GM18867 (cell line): Measurements from ENCODE around the gene GCG.

Source experiments
- ATAC-seq: cut with Tn5 transposase; IDR thresholded peaks from one replicate; pipeline ENCODE4 v1.9.1; 2021; ENCODE audit warnings: mild to moderate bottlenecking, moderate library complexity; ENCODE audit not compliant: unreplicated experiment

GCG gene

DNA sequence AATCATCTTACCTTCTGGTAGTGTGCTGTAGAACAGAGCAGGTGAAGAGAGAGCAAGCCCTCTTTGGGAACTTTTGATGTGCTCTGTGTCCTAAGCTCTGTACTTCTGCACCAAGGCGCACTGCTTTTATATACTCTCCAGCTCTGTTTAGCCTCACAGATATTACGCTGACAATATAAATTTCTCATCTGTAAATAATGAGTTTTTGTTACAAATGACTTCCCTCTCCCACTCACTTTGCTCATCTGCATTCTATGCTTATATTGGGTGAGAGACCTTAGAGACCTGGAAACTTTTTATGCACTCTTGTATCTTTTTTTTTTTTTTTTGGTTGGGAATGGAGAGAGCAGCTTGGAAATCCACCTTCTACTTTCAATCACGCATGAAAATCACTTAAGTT is at the start of gene GCG:
Gene GCG, minus strand, starts transcription at position 101 of the 400 bp plus-strand sequence. CDS start 3,069 bp downstream, outside the sequence.
- no peak for ATAC-seq

DNA sequence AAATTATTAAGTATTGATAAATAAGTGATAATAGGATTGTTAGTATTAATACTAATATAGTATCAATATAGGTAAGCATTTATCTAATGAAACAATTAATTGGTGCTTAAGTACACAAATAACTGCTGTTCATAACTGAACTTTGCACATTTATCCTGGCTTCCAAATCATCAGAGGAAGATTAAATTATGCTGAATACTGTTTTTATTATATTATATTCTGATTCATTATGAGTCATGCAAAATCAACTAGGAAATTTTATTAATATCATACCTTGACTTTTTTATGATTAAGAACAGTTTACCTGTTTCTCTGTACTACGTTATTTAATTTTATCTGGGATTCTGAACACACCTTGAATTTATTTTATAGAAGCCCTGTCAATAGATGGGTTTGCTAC is 48.6 kb upstream of the GCG start:
- ATAC-seq: no peak

DNA sequence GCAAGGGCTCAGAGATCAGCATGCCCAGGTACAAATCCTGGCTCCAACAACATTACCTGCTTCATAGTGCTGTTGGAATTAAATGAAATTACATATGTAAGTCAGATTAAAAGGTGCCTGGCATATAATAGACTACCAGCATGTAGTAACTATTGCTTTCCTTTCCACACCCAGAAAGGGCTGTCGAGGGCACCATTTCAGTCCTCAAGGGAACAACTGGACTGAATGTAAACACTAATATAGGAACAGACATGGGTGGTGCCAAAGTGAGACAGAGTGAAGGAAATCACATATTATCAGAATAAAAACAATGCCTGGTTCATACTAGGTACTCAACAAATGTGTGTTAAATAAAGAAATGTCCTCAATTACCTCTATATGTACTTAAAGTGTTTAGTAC is 47.9 kb upstream of the GCG start:
- no peak for ATAC-seq

DNA sequence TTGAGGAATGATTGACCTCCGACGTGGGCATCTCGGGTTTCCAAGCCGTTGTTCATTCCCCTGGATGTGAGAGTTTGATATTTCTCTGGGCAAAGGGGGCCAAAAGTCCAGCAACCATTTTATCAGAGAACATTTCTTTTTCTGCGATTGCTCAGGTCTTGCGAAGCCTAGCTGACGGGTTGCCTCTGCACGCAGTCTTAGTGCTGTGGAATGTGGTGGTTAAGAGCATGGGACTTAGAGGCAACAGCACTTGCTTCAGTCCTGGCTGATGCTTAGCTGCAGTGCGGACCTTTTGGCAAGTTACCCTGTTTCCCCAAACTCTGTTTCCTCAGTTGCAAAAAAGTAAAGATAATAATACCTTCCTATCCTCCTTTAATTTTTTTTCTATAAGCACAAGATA is 46.2 kb upstream of the GCG start:
- no peak for ATAC-seq

DNA sequence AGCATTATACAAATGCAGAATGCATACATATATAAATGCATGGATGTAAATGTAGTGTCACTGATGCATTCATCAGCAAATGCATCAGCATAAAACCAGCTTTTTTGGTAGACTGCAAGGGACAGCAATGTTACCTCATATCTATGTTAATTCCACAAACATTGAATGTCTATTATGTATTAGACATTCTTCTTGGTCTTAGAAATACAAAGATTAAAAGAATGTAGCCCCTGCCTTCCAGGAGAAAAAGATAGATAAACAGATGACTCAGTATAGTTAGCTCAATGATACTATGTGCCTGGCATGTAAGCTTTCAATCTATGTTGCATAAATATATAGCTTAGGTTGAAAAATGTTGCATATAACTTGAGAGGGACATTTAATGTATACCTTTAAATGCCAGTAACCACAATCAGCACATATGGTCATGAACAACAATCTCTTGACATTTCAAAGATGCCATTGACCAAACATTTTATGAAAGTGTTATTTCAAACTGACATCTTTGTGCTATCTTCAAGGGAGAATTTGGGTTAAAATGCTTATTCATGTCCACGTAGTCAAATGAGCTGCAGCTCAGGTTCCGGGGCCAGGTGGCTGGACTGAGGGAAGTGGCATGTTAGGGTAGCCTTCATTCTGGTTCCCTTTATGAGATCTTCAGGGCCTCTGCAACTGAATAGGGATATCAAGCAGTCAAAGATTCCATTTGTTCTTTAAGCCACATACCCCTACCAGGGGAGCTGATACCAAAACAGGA is 45.2 kb upstream of the GCG start:
- ATAC-seq: no peak

DNA sequence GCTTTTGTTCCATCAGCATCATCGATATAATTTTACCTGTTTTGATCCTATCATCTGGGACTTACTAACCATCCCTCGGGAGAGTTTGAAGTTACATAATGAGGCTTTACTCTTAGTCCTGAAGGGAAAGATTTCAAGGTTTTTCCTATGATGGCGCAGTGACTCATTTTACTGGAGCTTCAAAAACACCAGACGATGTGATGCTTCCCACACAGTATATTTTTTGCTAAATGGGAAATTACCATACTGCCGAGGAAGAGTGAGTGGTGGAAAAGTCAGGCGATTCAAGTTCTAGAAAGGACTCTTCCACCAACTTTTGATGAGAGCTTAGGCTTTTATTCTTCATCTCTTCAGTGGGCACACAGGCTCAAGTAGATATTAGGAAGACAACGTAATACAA is 44.6 kb upstream of the GCG start:
- ATAC-seq: no peak

DNA sequence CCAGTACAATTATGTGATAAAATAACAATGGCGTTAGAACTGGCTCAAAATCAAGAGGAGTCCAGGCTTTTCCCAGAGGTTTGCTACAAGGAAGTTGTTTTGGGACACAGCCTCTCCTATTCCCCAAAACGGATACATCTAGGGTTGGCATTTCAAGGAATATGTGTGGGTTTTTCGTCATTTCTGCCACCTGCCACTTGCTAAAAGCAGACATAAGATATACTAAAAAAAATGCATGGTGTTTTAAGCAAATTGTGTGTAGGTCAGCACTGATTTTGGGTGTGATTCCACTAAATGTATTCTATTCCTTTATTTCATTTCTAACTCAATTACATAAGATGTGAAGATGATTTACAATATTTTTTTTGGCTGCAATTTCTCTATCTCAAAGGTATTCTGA is 36.4 kb upstream of the GCG start:
- ATAC-seq: no peak

DNA sequence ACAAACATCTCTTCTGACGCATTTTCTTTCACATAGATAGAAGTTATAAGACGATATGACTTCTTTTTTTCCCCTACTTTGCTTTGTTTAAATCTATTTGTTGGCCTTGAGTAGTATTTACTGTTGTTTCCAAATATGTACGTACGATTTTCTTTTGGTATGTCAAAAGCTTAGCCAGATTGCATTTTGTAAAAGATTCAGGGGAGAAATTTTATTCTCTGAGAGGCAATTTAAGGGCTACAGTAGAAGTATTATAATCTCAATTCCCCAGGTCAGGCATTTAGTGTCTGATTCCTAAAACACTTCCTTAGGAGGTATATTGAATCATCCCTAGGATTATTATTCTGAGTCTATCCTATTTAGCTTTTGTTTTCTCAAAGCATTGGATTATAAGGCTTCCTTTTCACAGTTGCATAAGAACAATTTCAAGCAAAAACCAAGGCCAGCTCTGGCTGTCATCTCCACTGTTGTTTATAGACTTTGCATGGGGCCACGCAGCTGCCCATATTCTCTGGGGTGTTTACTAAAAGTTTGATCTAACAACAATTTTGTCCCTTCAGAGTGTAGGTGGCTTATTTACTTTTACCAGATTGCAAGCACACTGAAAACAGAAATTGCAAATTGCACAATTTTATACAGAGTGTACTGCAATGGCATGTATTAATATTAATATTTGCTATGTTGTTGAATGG is 33.6 kb upstream of the GCG start:
- no peak for ATAC-seq

DNA sequence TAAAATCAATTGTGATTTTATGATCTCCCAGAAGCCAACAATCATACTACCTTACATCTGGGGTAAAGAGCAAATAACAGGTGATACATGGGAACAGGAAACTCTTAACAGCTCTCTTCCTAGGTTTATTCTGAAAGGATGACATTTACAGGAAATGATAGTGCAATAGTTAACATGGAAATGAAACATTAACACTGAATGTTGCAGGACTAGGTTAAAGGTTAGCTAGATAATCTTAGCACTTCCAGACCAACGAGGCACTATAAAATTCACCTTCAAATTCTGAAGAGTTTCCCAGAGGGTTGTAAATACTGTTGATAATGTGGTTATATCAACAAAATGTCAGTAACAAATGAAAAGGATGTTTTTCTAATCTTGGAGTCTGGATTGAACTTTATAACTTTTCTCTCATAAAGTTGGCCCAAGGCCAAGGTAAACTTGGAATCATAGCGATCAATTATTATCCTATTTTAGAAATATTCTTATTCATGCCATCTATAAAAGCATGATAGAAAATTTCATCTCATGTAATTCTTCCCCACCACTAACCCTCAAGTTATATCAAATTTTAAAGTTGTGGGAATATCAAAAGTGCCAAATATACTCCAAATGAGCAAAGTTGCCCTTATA is 32.9 kb upstream of the GCG start:
- no peak for ATAC-seq

DNA sequence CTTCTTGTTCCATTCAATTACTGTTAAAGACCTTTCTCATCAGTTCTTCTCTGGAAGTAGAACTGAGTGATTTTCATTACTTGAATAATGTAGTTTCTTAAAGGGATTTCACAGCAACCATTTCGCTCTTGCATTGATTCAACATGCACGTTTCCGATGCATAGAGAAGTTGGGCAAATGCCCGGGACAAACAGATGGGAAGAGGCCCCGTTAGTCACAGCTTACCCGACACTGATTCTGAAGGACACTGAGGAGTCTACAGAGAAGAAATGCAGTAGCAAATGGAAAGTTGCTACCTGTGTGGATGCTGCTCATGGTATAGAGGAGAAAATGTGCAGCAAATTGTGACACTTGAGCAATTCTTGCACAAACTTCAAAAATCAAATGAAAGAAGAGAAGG is 32.3 kb upstream of the GCG start:
- no peak for ATAC-seq

DNA sequence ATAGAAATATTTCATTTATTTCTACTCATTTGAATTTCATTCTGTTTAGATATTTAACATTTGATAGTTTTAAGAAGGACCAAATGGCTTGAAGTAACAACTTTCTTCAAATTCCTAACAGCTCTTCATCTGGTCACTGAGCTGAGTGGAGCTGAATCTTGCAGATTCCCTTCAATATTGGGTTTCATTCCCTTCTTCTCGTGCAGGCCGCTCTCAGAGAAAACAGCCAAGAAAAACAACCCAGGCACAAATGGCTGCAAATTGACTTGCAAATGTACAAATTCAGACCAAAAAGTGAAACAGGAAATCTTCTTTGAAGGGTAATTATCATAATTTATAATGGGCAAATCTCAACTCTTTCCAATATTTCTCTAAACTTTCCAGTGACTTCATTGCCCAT is 30.3 kb upstream of the GCG start:
- no peak for ATAC-seq

DNA sequence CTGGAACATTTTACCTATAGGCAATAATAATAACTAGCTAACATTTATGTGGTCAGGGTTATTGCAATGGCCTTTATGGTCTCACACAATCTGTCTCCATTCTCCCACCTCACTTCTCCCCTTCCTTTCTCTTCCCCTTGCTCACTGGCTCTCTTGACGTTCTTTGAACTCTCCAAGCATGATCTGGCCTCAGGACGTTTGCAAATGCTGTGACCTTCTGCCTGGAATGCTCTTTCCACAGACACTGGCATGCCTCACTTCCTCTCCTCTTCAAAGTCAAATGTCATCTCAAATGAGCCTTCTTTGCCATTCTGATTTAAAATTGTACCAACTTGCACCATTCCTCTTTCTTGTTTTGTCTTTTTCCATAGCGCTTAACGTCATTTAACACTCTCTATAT is 25.3 kb upstream of the GCG start:
- ATAC-seq: no peak

DNA sequence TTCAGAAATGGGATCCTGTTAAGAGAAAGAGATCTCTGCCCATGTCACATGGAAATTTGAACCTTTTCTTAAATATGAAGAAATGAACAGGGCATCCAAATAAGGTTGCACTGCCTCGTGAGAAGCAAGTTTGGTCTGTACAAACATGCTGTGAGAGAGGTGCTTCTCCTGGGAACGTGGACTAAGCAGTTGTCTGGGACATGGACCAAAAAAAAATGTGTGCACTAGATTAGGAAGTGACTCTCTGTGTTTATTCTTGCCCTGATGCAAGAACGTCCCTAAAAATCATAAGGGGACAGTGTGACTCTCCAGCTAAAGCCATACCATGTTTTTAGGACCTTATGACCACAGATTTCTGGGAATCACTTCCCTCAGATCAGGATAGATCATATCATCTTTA is 23.7 kb upstream of the GCG start:
- ATAC-seq: no peak

DNA sequence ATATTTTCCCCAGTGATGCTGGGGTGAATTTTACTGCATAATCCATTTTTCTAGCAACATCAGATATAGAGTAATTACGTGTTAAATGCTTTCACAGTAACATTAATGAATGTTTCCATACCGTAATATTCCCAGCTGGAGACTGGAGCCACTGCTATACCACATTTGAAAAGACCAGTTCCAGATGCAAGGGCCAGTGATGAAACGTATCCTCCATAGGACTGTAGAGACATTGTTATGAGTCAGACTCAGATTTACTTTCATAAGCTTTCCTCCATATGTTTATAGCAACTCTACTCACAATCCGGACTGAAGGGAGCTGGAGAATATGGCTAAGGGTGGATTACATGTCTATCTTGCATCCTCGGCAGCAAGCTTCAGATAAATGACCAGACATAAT is 22.7 kb upstream of the GCG start:
- ATAC-seq: no peak

DNA sequence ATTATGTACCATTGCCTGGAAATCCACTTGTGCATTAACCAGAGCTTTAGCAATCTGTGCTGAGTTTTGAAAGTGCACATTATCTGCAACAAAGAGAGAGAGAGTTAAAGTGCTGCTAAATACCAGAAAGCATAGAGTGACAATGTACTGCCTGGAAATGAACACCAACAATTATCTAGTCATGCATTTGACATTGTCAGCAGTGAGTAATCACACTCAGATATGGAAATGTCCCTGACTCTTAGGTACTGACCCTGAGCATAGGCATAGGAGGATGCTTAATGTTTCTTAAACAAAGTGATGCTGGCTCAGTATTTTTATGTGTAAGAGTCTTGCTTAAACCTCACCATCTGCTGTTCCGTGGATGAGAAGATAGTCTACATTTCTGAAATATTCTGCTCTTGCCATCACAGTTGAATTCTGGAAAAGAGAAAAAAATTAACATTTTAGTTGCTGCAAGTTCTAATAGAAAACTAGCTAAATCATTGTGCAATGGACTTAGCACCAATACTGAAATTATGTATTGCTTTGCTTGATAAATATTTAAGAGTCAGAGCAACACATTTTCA is 20.8 kb upstream of the GCG start:
- ATAC-seq: no peak

DNA sequence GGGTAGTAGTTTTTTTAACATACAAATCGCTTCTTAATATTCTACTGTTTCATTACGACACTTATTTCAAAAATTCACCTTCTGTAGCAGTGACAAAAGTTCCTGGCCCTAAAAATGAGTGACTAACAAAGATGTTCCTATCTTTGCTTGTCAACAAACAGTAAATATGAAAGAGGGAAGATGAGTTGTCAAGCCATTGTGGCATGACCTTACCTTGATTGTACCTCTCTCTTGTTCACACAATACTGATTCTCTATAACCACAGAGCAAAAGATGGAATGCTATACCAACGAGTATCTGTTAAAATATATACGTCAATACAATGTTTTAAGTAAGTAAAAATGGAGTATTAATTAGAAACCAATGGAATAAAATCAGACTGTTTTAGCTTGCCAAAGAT is 14.7 kb upstream of the GCG start:
- no peak for ATAC-seq

DNA sequence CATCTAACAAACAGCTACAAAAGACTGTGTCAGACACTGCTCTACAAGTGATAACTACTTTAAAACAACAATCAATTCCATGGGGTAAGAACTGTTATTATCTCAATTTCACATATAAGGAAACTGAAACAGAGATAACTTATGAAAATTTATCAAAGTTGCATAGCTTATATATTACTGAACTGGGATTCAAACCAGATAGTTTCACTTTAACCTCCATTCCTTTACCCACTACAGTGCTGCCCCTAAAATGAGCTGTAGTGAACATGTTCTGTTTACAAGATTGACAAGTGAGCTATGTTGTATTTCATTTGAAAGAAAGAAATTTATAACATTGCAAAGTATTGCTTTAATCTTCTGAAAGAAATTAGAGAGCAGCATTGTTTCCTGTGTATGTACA is 14.1 kb upstream of the GCG start:
- ATAC-seq: peak; percentile 59

DNA sequence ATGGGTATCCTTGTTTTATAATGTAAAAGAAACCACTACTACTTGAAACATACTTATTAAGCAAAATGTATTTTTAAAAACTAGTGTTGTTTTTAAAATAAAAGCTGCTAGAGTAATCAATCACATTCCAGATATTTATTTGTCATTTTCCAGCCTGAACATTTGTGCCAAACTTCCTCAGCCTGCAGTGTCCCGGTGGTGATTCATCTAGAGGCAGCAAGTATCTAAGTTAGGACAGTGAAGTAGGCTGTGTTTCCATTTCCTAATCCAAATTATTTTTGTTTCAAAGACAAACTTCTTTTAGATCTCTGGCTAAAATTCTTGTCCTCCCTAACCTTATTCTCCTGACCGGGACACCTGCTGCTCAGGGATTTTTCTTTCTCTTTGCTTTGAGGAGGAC is 12.8 kb upstream of the GCG start:
- ATAC-seq: no peak

DNA sequence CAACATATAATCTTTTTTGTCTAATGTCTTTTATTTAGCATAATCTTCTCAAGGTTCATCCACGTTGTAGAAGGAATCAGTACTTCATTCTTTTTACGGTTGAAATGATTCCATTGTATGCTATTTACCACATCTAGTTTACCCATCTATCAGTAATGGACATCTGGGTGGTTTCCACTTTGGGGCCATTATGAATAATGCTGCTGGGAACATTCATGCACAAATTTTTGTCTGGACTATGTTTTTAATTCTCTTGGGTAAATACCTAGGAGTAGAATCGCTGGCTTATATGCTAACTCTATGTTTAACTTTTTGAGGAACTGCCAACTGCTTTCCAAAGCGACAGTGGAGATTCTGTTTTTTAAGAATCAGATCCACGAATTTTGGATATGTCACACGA is 7.4 kb upstream of the GCG start:
- ATAC-seq: no peak

DNA sequence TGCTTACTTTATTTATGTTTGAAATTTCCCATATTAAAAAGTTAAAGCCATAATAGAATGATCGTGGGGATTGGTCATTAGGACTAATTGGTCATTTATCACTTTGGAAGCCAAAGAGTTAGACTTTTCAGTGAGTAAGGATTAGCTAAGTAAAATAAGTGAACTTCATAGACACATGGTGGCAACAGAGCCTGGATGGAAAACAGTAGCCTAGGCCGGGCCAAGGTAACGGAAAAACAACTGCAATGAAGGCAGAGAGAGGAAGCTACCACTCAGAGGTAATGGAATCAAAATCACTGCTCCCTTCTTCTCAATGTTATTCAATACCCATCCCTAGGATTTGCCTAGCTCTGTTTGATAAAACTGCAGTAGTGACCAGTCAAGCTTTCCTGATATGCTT is 4.1 kb upstream of the GCG start:
- no peak for ATAC-seq

DNA sequence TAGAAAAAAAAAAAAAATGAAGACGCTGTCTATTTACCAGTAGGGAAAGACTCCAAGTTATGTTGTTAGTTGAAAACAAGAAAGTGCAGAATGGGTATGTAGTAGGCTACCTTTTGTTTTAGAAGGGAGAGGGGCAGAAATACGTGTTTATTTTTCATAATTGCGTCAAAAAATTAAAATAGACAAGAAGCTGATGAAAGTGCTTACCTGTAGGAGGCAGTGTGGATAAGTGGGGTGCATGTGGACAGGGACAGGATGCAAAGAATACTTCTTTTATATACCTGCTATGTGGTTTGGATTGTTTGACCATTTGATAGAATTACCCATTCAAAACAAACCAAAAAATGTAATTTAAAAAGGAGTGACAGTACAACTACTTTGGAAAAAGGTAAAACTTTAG is 3.0 kb upstream of the GCG start:
- ATAC-seq: no peak
